LoVo (cell line): Measurements from ENCODE around the gene TMIGD3.

Experiments
- DNase-seq: peaks from one replicate; pipeline ENCODE4 v3.0.0-alpha.2; 2016; ENCODE audit warnings: low spot score

The TMIGD3 gene

GRCh38 chr1:111474521-111474920 is 28.9 kb downstream of the TMIGD3 start:
- no peak for DNase-seq

- DNase-seq = no peak
Measured at GRCh38 chr1:111474106-111474505, 29.3 kb downstream of the TMIGD3 start.

- DNase-seq = no peak
Measured at GRCh38 chr1:111471538-111471937, 31.9 kb downstream of the TMIGD3 start.

GRCh38 chr1:111471012-111471411 is 32.4 kb downstream of the TMIGD3 start:
- DNase-seq = no peak

DNA sequence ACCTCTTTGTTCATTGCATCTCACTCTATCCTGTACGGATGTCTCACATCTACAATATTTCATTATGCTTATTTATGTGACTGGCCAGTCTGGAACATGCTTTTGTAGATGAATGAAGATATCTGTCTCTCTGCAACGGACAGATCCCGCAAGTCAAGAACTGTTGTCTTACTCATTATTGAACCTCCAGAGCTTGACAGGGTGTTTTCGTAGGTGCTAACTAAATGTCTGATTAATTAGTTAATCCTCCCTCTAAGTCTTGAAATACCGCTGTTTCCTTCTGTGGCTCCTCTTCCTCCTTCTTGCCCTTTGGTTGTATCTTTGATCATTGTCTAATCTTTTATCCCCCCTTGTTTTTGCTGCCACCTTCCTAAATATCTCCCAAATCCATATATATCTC is 32.8 kb downstream of the TMIGD3 start:
- no peak for DNase-seq

GRCh38 chr1:111469539-111469938 is 33.9 kb downstream of the TMIGD3 start:
- no peak for DNase-seq

- DNase-seq = no peak
Measured at GRCh38 chr1:111468717-111469100, 34.7 kb downstream of the TMIGD3 start.

DNA sequence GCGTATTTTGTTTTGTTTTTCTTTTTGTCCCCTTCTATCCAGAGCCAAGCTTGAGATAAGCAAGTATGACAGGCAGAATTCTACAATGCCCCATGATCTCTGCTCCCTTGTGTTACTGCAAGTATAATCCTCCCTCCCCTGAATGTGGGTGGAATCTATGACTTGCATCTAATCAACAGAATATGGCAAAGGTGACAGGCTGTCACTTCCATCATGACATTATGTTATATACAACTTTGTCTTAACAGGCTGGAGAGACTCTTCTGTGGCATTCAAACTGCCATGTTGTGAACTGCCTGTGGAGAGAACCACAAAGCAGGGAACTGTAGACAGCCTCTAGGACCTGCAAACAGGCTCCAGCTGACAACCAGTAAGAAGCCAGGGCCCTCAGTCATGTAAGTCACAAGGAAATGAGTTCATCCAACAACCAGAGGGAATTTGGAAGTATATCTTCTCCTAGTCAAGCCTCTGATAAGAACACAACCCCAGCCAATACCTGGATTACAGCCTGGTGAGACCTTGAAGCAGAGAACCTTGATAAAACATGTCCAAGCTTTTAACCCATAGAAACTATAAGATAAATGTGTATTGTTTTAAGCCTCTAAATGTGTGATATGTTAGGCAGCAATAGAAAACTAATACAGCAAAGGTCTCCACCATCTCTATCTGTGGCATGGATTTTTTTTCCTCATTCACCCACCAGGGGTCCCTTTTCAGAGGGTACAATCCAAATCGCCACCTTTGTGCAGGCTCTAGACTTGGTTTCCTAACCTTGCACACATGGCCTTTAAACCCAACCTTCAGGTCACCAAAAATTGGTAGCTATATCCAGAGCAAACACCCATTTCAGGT is 35.3 kb downstream of the TMIGD3 start:
- no peak for DNase-seq

GRCh38 chr1:111466480-111466879 is 37.0 kb downstream of the TMIGD3 start:
- DNase-seq = no peak

DNA sequence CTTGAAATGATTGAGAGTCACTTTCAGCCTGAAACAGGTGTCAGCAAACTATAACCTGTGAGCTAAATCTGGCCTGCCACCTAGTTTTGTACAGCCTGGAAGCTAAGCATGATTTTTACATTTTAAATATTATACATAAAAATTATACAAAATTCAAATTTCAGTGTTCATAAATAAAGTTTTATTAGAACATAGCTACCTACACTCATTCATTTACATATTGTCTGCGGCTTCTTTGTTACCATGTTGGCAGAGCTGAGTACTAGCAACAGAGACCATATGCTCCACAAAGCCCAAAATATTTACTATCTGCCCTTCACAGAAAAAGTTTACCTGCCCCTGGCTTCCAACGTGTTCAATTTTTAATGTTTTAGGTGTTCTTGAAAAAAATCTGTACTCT is 37.7 kb downstream of the TMIGD3 start:
- DNase-seq = no peak

DNA sequence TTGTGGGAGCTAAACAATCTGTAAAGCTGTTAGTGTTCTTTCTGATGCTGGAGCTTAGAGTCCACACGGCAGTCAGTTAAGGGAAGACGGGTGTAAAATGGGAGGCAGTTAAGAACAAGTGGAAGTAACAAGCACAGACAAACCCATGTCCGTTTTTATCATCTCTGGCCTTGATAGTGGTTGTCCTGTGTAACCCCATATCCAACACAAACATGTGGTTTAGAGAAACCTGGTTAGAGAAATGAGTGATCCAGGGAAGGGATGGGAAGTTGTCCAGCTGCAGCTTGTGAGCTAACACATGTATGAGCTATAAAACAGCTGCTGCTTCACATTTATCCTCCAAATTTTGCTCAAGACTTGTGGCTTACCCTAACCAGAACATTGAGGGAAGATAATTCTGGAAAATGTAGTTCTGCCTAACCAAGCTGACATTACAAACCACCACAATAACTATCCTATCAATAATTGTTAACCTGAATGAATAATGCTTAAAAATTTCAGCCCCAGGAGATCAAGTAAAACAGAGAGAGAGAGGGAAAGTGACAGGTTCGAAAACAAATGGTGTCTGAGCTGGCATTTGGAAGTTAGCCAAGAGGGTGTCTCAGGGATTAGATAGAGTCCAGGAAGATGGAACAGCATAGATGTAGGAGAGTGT is 40.3 kb downstream of the TMIGD3 start:
- peak; percentile 28 for DNase-seq

- no peak for DNase-seq
Measured at GRCh38 chr1:111462370-111463028, 40.9 kb downstream of the TMIGD3 start.

- no peak for DNase-seq
Measured at GRCh38 chr1:111461765-111462164, 41.7 kb downstream of the TMIGD3 start.

GRCh38 chr1:111455642-111456031 is 47.8 kb downstream of the TMIGD3 start:
- no peak for DNase-seq

- DNase-seq = no peak
Measured at GRCh38 chr1:111454859-111455641, 48.4 kb downstream of the TMIGD3 start.

DNA sequence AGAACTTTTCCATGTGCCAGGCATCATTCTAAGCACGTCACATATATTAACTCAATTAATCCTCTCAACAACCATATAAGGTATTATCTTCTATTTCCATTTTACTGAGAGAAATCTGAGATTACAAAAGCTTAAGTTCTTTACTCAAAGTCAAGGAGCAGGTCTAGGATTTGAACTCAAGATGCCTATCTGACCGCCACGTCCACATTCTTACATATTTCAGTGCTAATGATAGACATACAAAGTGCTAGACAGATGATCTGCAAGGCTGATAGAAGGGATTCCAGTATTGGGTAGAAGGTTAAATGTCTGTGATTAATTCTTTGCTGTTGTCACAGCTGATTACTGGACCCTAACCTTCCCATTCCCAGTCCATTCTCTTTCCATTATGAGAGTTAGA is 49.7 kb downstream of the TMIGD3 start:
- DNase-seq = no peak

DNA sequence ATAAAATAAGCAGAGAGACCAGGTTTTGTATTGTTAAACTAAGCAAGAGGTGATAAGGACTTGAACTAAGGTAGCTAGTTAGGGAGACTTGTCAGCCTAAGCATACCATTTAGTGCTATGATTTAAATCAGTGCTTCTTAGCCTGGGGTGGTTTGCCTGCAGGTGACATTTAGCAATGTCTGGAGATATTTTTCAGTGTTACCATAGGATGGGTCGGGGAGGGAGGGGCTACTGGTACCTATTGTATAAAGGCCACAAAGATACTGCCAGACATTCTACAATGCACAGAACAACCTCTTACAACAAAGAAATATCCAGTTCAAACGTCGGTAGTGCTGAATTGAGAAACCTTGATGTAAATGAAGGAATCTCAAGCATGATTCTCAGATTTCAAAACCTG is 50.9 kb downstream of the TMIGD3 start:
- no peak for DNase-seq

DNA sequence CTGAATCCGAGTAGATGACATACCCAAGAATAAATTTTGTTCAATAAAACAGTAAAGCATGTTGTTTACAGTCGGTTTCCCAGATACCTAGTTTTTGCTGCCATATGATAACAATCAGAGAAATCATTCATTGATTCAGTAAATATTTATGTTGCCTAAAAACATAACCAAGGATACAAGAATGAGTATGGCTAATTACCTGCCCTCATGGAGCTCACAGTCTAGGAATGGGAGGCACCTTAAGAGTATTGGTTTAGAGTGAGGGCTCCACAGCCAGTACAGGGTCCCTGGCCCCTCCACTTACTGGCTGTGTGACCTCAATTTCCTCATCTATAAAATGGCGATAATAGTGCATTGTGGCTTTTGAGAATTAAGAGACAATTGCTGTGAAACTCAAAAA is 53.2 kb downstream of the TMIGD3 start:
- no peak for DNase-seq

- DNase-seq = no peak
Measured at GRCh38 chr1:111449703-111450017, 53.8 kb downstream of the TMIGD3 start.

DNA sequence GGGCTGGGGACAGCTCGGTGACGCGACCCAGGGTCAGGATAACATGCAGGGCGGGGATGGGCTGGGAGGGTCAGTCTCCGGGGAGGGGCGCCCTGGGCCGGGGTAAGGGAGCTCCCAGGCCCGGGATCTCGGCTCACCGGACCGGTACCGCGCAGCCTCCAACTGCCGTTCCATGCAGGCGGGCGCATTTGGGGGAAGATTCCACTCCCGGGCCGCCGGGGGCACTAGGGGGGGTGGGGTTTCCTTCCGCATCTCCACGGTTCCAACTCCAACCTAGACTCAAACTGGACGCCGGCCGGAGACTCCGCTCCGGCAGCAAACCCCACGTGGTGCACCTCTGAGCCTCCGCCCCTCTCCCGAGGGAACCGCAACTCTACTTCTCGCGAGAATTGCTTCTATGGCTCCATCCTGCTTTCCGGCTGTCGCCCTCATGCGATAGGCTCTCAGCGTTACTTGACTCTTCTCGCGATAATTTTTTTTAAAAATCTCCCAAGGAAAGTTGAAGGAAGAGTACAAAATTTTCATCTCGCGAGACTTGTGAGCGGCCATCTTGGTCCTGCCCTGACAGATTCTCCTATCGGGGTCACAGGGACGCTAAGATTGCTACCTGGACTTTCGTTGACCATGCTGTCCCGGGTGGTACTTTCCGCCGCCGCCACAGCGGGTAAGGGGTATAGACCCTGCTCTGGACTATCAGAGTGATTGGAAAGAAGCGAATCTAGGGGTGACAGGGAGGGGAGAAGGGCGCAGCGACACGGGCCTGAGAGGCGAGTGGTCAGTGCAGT is 54.3 kb downstream of the TMIGD3 start, which contains the start of the genes ATP5PB and WDR77:
Gene ATP5PB (plus strand): TSS at position 547 of the 785 bp plus-strand sequence. CDS start 78 bp downstream, at position 625.
Gene WDR77 (minus strand): TSS at position 339 of the 785 bp plus-strand sequence. CDS start 87 bp downstream, at position 252.
- peak; percentile 99 for DNase-seq

DNA sequence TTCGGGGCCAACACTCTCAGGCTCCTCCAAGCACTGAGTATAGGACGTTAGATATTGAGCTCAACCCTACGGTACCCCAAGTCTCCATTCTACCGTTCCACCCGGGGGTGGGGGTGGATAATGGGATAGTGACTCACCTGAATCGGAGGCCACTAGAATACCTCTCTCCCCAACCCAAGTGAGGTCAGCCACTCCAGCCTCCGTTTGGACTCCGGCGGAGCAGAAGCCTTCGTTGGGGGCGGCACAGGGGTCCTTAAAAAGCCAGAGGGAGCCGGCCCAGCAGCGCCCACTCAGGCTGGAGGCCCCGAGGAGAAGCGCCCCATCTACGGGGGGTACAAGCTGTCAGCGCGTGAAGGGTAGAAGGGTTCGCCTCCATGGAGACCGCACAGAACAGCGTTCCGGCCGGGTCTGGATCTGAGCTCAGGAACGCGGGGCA is 54.9 kb downstream of the TMIGD3 start:
- DNase-seq = no peak
